A549 (cell line): ENCODE measurements around the gene KRT8. TPM values are rescaled to one million over a fixed set of nuclear protein-coding genes. Genes with fewer than 3 reads are reported as not detected.

Experiments used
- ATAC-seq, 2 experiments: fragments of 200-7000 bp in 1 of 2; fragments of >200 bp in 1 of 2; cut with Nextera tagmentation in 1 of 2; cut with Tn5 transposase in 1 of 2; 3 replicates each; pipeline versions ENCODE4 v1.8.0 to v1.9.1; 2018 to 2020; ENCODE audit warnings: mild to moderate bottlenecking in 1 of 2, moderate library complexity in 1 of 2
- CTCF ChIA-PET: fragments of 300-600 bp; sonication (Branson Sonifier 250); formaldehyde crosslinking; extraction: SDS; loops from one replicate; lab custom pipeline; 2021; ENCODE audit warnings: antibody characterized with exemption, inconsistent platforms; lab: Yijun Ruan, JAX
- POLR2A ChIA-PET: fragments of 350-600 bp; formaldehyde crosslinking; extraction: SDS; loops from one replicate; lab custom pipeline; 2021; ENCODE audit warnings: antibody characterized with exemption, inconsistent platforms; lab: Yijun Ruan, JAX
- DNase-seq, 2 experiments: peaks; one replicate each; pipeline versions ENCODE4 v3.0.0 to v3.0.0-alpha.2; 2011 to 2016; ENCODE audit warnings: low read depth in 1 of 2, low spot score in 1 of 2
- FAIRE-seq: peaks from 2 replicates; lab custom pipeline; 2011; peaks lifted over from hg19 to GRCh38; lab: Jason Lieb, UNC
- H3K27ac ChIP-seq, 2 experiments: fragments of >200 bp; sonication (Bioruptor Twin); formaldehyde crosslinking; 3 replicates each; pipeline ENCODE4 v1.5.1; 2016 to 2017
- H3K4me1 ChIP-seq: fragments of >200 bp; sonication (Bioruptor Twin); formaldehyde crosslinking; 3 replicates; pipeline ENCODE4 v1.6.1; 2016
- H3K4me2 ChIP-seq: fragments of >200 bp; sonication (Bioruptor Twin); formaldehyde crosslinking; 3 replicates; pipeline ENCODE4 v1.6.1; 2016
- H3K4me3 ChIP-seq: fragments of >200 bp; sonication (Bioruptor Twin); formaldehyde crosslinking; 3 replicates; pipeline ENCODE4 v1.5.1; 2016
- H3K9me3 ChIP-seq: fragments of >200 bp; sonication (Bioruptor Twin); formaldehyde crosslinking; 3 replicates; pipeline ENCODE4 v1.6.1; 2016
- ATOH8 ChIP-seq: fragments of 250-450 bp; sonication (Bioruptor Pico); IDR thresholded peaks from 2 replicates; pipeline ENCODE4 v1.5.0; 2020; ENCODE audit warnings: low read depth, mild to moderate bottlenecking, moderate library complexity
- BHLHE40 ChIP-seq: IDR thresholded peaks from 2 replicates; pipeline ENCODE4 v1.6.1; 2012; ENCODE audit warnings: low read depth, low read length, inconsistent platforms
- CBX2 ChIP-seq: fragments of 200-600 bp; sonication (generic); IDR thresholded peaks from 2 replicates; pipeline ENCODE4 v1.6.1; 2016; ENCODE audit warnings: low read depth, mild to moderate bottlenecking, borderline replicate concordance
- CEBPB ChIP-seq, 2 experiments: fragments of >200 bp in 1 of 2; sonication (Bioruptor Twin) in 1 of 2; formaldehyde crosslinking in 1 of 2; IDR thresholded peaks; 2 replicates each; pipeline ENCODE4 v1.6.1; 2012 to 2016
- CHD2 ChIP-seq: fragments of 150-350 bp; IDR thresholded peaks from 2 replicates; pipeline ENCODE4 v1.6.1; 2014; ENCODE audit warnings: low read length; ENCODE audit not compliant: partially characterized antibody
- EHF ChIP-seq: fragments of 250-450 bp; sonication (Bioruptor Pico); IDR thresholded peaks from 2 replicates; pipeline ENCODE4 v1.5.0; 2020; ENCODE audit warnings: mild to moderate bottlenecking
- EP300 ChIP-seq, 2 experiments: fragments of >200 bp; sonication (Bioruptor Twin); formaldehyde crosslinking; IDR thresholded peaks; 2 replicates in 1 of 2; 3 replicates in 1 of 2; pipeline ENCODE4 v1.6.1; 2016 to 2017
- FOSB ChIP-seq: fragments of 250-450 bp; sonication (Bioruptor Pico); IDR thresholded peaks from 2 replicates; pipeline ENCODE4 v1.5.0; 2020; ENCODE audit warnings: mild to moderate bottlenecking, moderate library complexity
- FOSL2 ChIP-seq, 2 experiments: fragments of 450-650 bp in 1 of 2; fragments of >200 bp in 1 of 2; sonication (Bioruptor Twin) in 1 of 2; formaldehyde crosslinking; IDR thresholded peaks; 2 replicates each; pipeline versions ENCODE4 v1.5.0 to v1.6.1; 2016 to 2020; ENCODE audit warnings: mild to moderate bottlenecking in 1 of 2, moderate library complexity in 1 of 2
- FOXS1 ChIP-seq: fragments of 250-450 bp; sonication (Bioruptor Pico); IDR thresholded peaks from 2 replicates; pipeline ENCODE4 v1.5.0; 2020; ENCODE audit warnings: mild to moderate bottlenecking, moderate library complexity
- GATA3 ChIP-seq: IDR thresholded peaks from 2 replicates; pipeline ENCODE4 v1.6.1; 2012; ENCODE audit warnings: borderline replicate concordance
- HES2 ChIP-seq: fragments of >200 bp; sonication (Bioruptor Twin); formaldehyde crosslinking; IDR thresholded peaks from 2 replicates; pipeline ENCODE4 v1.6.1; 2016
- HOXA7 ChIP-seq: fragments of 250-450 bp; sonication (Bioruptor Pico); IDR thresholded peaks from 2 replicates; pipeline ENCODE4 v1.5.0; 2020; ENCODE audit warnings: mild to moderate bottlenecking, moderate library complexity
- HOXB13 ChIP-seq: fragments of 250-450 bp; sonication (Bioruptor Pico); IDR thresholded peaks from 2 replicates; pipeline ENCODE4 v1.5.0; 2020; ENCODE audit warnings: low read depth, mild to moderate bottlenecking, moderate library complexity
- HOXB5 ChIP-seq: fragments of 250-450 bp; sonication (Bioruptor Pico); IDR thresholded peaks from 2 replicates; pipeline ENCODE4 v1.5.0; 2020; ENCODE audit warnings: mild to moderate bottlenecking, moderate library complexity
- JUN ChIP-seq, 2 experiments: fragments of >200 bp; sonication (Bioruptor Twin); formaldehyde crosslinking; IDR thresholded peaks; 2 replicates in 1 of 2; 3 replicates in 1 of 2; pipeline ENCODE4 v1.6.1; 2016 to 2017
- JUNB ChIP-seq: fragments of >200 bp; sonication (Bioruptor Twin); formaldehyde crosslinking; IDR thresholded peaks from 2 replicates; pipeline ENCODE4 v1.6.1; 2016
- KDM1A ChIP-seq: fragments of 200-600 bp; sonication (generic); IDR thresholded peaks from 2 replicates; pipeline ENCODE4 v1.6.1; 2016; ENCODE audit warnings: low read depth, mild to moderate bottlenecking
- MAFK ChIP-seq: fragments of 450-650 bp; IDR thresholded peaks from 2 replicates; pipeline ENCODE4 v1.6.1; 2014; ENCODE audit not compliant: partially characterized antibody
- MAX ChIP-seq: IDR thresholded peaks from 2 replicates; pipeline ENCODE4 v1.6.1; 2012
- MAZ ChIP-seq: fragments of 150-350 bp; IDR thresholded peaks from 2 replicates; pipeline ENCODE4 v1.6.1; 2014; ENCODE audit warnings: antibody characterized with exemption, low read depth, low read length, borderline replicate concordance
- NFE2L2 ChIP-seq: fragments of 150-350 bp; conservative IDR thresholded peaks from 2 replicates; pipeline ENCODE4 v1.6.1; 2014; ENCODE audit warnings: low read length
- NR3C1 ChIP-seq: fragments of >200 bp; sonication (Bioruptor Twin); formaldehyde crosslinking; IDR thresholded peaks from 3 replicates; pipeline ENCODE4 v1.6.1; 2017
- PHF8 ChIP-seq: fragments of 200-600 bp; sonication (generic); IDR thresholded peaks from 2 replicates; pipeline ENCODE4 v1.6.1; 2016; ENCODE audit warnings: low read depth, mild to moderate bottlenecking, antibody characterized with exemption, moderate library complexity, borderline replicate concordance
- POLR2AphosphoS2 ChIP-seq: conservative IDR thresholded peaks from 2 replicates; pipeline ENCODE4 v1.6.1; 2012; ENCODE audit warnings: low read length, improper control_type of control experiment, inconsistent platforms
- RAD21 ChIP-seq, 2 experiments: fragments of >200 bp in 1 of 2; sonication (Bioruptor Twin) in 1 of 2; formaldehyde crosslinking in 1 of 2; IDR thresholded peaks in 1 of 2; conservative IDR thresholded peaks in 1 of 2; 2 replicates in 1 of 2; 3 replicates in 1 of 2; pipeline ENCODE4 v1.6.1; 2012 to 2018; ENCODE audit warnings: inconsistent platforms in 1 of 2
- RCOR1 ChIP-seq: fragments of 150-350 bp; IDR thresholded peaks from 2 replicates; pipeline ENCODE4 v1.6.1; 2014; ENCODE audit warnings: antibody characterized with exemption, low read length, low read depth
- SMC3 ChIP-seq: fragments of >200 bp; sonication (Bioruptor Twin); formaldehyde crosslinking; IDR thresholded peaks from 3 replicates; pipeline ENCODE4 v1.6.1; 2018; ENCODE audit warnings: inconsistent platforms
- TP53 ChIP-seq: fragments of 250-450 bp; sonication (Bioruptor Pico); IDR thresholded peaks from 2 replicates; pipeline ENCODE4 v1.5.0; 2021; ENCODE audit warnings: mild to moderate bottlenecking, moderate library complexity
- ZC3H11A ChIP-seq: fragments of 450-650 bp; IDR thresholded peaks from 2 replicates; pipeline ENCODE4 v1.6.1; 2014; ENCODE audit warnings: antibody characterized with exemption, mild to moderate bottlenecking
- ZNF302 ChIP-seq: fragments of 250-450 bp; sonication (Bioruptor Pico); IDR thresholded peaks from 2 replicates; pipeline ENCODE4 v1.9.0; 2021; ENCODE audit warnings: inconsistent platforms, mild to moderate bottlenecking, moderate library complexity
- WGBS: methylation state at CpG from one replicate; pipeline ENCODE4 v1.1.6; 2017; ENCODE audit errors: missing lambda C conversion rate; 5-methylcytosine and 5-hydroxymethylcytosine counted together
- polyA plus RNA-seq, 4 experiments: library from polyadenylated mRNA; depleted of rRNA in 3 of 4; stranded (reverse); fragments of >200 nt; fragmentation: RNase III in 1 of 4; extraction: RNeasy Plus Mini Kit Qiagen cat#74134 plus additional on column Dnase treatment in 1 of 4; gene quantifications; 2 replicates in 3 of 4; 3 replicates in 1 of 4; pipeline ENCODE4 v1.2.3, GENCODE V29; 2011 to 2017
- TF ChIP-seq, protein P1 (sequence below): IDR thresholded peaks from 2 replicates; pipeline ENCODE4 v1.6.1; 2012
- TF ChIP-seq, protein P2 (sequence below): IDR thresholded peaks from 2 replicates; pipeline ENCODE4 v1.6.1; 2012; ENCODE audit warnings: low read depth, borderline replicate concordance
- TF ChIP-seq, protein P3 (sequence below): fragments of 150-350 bp; IDR thresholded peaks from 2 replicates; pipeline ENCODE4 v1.6.1; 2014; ENCODE audit warnings: low read depth, mild to moderate bottlenecking, low read length

KRT8 gene
- polyA plus RNA-seq, 2 of the 4 experiments (the other 2 are of a cell fraction), result 2,250 to 3,633 TPM

DNA sequence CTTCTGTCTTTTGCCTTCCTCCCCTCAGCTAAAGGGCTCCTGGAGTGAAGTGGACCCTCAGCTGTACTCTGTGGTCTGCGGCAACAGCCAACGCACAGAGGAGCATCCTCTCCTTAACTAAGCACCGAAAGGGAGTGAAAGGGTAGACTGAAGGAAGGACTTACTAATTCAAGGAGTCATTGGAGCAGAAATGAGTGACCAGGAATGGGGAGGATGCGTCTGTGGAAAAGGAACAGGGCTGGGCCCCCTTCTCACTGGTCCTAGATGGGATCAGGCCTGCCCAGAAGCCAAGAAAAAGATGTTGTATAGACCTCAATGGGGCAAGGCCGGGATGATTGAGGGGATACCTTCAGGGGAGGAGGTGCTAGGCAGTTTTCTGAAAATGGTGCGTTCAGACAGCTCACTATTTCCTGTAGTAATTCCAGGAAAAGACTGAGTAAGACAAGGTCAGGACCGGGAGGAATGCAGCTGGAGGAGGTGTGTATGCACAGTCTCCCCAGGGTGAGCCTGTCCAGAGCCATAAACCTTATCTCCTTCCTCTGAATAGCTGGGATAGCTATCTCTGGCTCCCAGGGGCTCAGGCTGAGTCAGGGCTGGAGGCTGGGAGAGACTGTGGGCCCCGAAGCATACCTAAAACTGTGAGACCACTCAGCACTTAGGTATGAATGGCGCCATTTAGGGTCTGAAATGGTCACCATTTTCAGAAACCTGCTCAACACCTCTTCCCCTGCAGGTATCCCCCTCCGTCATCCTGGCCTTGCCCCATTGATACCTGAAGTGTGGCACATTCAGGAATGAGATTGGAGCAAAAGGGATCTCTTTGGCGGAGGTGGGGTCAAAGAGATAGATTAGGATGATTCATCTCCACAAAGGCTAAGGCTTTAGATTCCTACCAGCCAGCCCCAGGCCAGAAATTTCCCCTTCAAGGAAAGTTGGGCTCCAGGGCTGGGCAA lies 20.2 kb upstream of the KRT8 start:
- 14% methylated on average over 11 of the region's 11 CpGs for WGBS

More for the DNA sequence above, 20.2 kb upstream of the KRT8 start:
- POLR2A ChIA-PET, result interaction anchor here (0.8 to 7.8 kb wide), 12 partner anchors 9 to 55 kb away, joined by 3 to 205 read pairs (median 12); partner anchors contain the start of genes KRT18 and KRT8
- CTCF ChIA-PET, result interaction anchor here (0.6 to 7.4 kb wide), 15 partner anchors 12 to 781 kb away, joined by 3 to 78 read pairs (median 11); partner anchors contain the start of gene KRT8
- Histone ChIP-seq H3K4me3 (peak overlapping the region; percentile 27; the same call in 2 of the 3 replicates), H3K9me3 (no peaks in the 10 kb centered on the region), H3K4me2 (peak overlapping the region; percentile 84), H3K27ac (peak overlapping the region; percentile 96 to 97)
- peak; percentile 85 to 94 for DNase-seq
- no peak for TF ChIP-seq ZC3H11A
- 0 out of 2 replicates have a peak, but pooled peaks have one; percentile 38 for TF ChIP-seq EHF (CRISPR knock-in tag)
- TF ChIP-seq MAFK, result peak; percentile 66
- TF ChIP-seq, protein P1, sequence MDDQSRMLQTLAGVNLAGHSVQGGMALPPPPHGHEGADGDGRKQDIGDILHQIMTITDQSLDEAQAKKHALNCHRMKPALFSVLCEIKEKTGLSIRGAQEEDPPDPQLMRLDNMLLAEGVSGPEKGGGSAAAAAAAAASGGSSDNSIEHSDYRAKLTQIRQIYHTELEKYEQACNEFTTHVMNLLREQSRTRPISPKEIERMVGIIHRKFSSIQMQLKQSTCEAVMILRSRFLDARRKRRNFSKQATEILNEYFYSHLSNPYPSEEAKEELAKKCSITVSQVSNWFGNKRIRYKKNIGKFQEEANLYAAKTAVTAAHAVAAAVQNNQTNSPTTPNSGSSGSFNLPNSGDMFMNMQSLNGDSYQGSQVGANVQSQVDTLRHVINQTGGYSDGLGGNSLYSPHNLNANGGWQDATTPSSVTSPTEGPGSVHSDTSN, result 0 out of 2 replicates have a peak, but pooled peaks have one; percentile 48
- TF ChIP-seq HOXA7 (CRISPR knock-in tag), result peak; percentile 55; the same call in 1 of the 2 replicates
- peak; percentile 77 for TF ChIP-seq HOXB5 (CRISPR knock-in tag)
- no peak; the same call in 1 of the 2 replicates for TF ChIP-seq KDM1A
- peak; percentile 54; the same call in 1 of the 2 replicates for TF ChIP-seq TP53 (CRISPR knock-in tag)
- peak; percentile 67 for TF ChIP-seq MAX
- peak; percentile 43; the same call in 1 of the 2 replicates for TF ChIP-seq FOXS1
- TF ChIP-seq MAZ, result no peak
- no peak for TF ChIP-seq CBX2
- 0 out of 3 replicates have a peak, but pooled peaks have one; percentile 15 for TF ChIP-seq SMC3
- TF ChIP-seq EP300 (IDR thresholded peaks at IDR 0.05), result peak; percentile 62 to 90; a peak in 4 of 5 replicates
- TF ChIP-seq CEBPB (IDR thresholded peaks at IDR 0.05), result peak in 1 of 2 experiments; percentile 30; a peak in 1 of 4 replicates
- TF ChIP-seq FOSL2 (IDR thresholded peaks at IDR 0.05), result no peak; the same call in 1 of the 2 replicates
- TF ChIP-seq FOSL2 (CRISPR knock-in tag; IDR thresholded peaks at IDR 0.05), result peak; percentile 87
- TF ChIP-seq HOXB13 (CRISPR knock-in tag), result peak; percentile 37; the same call in 1 of the 2 replicates
- TF ChIP-seq JUN (IDR thresholded peaks at IDR 0.05), result peak; percentile 10 to 86; a peak in 4 of 5 replicates
- TF ChIP-seq, protein P2, sequence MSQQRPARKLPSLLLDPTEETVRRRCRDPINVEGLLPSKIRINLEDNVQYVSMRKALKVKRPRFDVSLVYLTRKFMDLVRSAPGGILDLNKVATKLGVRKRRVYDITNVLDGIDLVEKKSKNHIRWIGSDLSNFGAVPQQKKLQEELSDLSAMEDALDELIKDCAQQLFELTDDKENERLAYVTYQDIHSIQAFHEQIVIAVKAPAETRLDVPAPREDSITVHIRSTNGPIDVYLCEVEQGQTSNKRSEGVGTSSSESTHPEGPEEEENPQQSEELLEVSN, result no peak
- TF ChIP-seq CHD2, result no peak
- TF ChIP-seq ATOH8, result peak; percentile 42; the same call in 1 of the 2 replicates
- TF ChIP-seq ZNF302, result no peak; the same call in 1 of the 2 replicates
- TF ChIP-seq JUNB, result peak; percentile 73
- TF ChIP-seq POLR2AphosphoS2, result no peak
- TF ChIP-seq, protein P3, sequence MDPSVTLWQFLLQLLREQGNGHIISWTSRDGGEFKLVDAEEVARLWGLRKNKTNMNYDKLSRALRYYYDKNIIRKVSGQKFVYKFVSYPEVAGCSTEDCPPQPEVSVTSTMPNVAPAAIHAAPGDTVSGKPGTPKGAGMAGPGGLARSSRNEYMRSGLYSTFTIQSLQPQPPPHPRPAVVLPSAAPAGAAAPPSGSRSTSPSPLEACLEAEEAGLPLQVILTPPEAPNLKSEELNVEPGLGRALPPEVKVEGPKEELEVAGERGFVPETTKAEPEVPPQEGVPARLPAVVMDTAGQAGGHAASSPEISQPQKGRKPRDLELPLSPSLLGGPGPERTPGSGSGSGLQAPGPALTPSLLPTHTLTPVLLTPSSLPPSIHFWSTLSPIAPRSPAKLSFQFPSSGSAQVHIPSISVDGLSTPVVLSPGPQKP, result no peak
- TF ChIP-seq NR3C1, result no peak
- TF ChIP-seq RCOR1, result no peak
- TF ChIP-seq BHLHE40, result no peak
- peak; percentile 97 for TF ChIP-seq GATA3
- TF ChIP-seq FOSB (CRISPR knock-in tag), result no peak
- TF ChIP-seq RAD21 (conservative IDR thresholded peaks at IDR 0.05 in 1 of 2, IDR thresholded peaks at IDR 0.05 in 1 of 2), result peak in 1 of 2 experiments; percentile 32; a peak in 2 of 5 replicates
- no peak for TF ChIP-seq NFE2L2
- no peak for TF ChIP-seq HES2
- TF ChIP-seq PHF8, result no peak
- TF ChIP-seq, all 56 proteins: peak for 18
- FAIRE-seq (peak; percentile 56), ATAC-seq (peak; percentile 57 to 80)
- peaks cover 85% of the 10 kb centered on the region for H3K4me1 ChIP-seq
